Osteoblast (primary cell): ENCODE measurements around the gene C1QTNF7. TPM values are rescaled to one million over a fixed set of nuclear protein-coding genes. Genes with fewer than 3 reads are reported as not detected.

Experiments used
- DNase-seq: peaks from one replicate; pipeline ENCODE4 v3.0.0; 2011; ENCODE audit warnings: low spot score, mixed read lengths; ENCODE audit not compliant: insufficient read length; ENCODE audit errors: missing footprints
- H2AFZ ChIP-seq: 2 replicates; pipeline ENCODE4 v1.6.0; 2011; ENCODE audit warnings: mild to moderate bottlenecking, low read length
- H3K27ac ChIP-seq: 2 replicates; pipeline ENCODE4 v1.5.1; 2011; ENCODE audit warnings: mild to moderate bottlenecking, low read depth, low read length, moderate library complexity
- H3K27me3 ChIP-seq: 2 replicates; pipeline ENCODE4 v1.6.0; 2012; ENCODE audit warnings: mild to moderate bottlenecking, control low read depth, inconsistent platforms, low read length, moderate library complexity; ENCODE audit not compliant: insufficient read depth
- H3K36me3 ChIP-seq: 2 replicates; pipeline ENCODE4 v1.5.1; 2011; ENCODE audit warnings: mild to moderate bottlenecking, low read length, control low read depth, moderate library complexity; ENCODE audit not compliant: insufficient read depth
- H3K4me1 ChIP-seq: 2 replicates; pipeline ENCODE4 v1.5.1; 2011; ENCODE audit warnings: mild to moderate bottlenecking, low read length, control low read depth, moderate library complexity; ENCODE audit not compliant: insufficient read depth
- H3K4me2 ChIP-seq: 2 replicates; pipeline ENCODE4 v1.6.0; 2011; ENCODE audit warnings: mild to moderate bottlenecking, low read length; ENCODE audit not compliant: insufficient read depth
- H3K4me3 ChIP-seq: fragments of 200-600 bp; sonication (generic); 3 replicates; pipeline ENCODE4 v1.5.1; 2012; ENCODE audit warnings: mild to moderate bottlenecking, low read length, inconsistent platforms; ENCODE audit not compliant: insufficient read depth
- H3K79me2 ChIP-seq: 2 replicates; pipeline ENCODE4 v1.6.0; 2012; ENCODE audit warnings: mild to moderate bottlenecking, low read length, control low read depth, inconsistent platforms; ENCODE audit not compliant: insufficient read depth
- H3K9me3 ChIP-seq: 2 replicates; pipeline ENCODE4 v1.5.1; 2011; ENCODE audit warnings: low read depth, low read length, control low read depth
- H4K20me1 ChIP-seq: 2 replicates; pipeline ENCODE4 v1.6.0; 2012; ENCODE audit warnings: mild to moderate bottlenecking, low read length, control low read depth; ENCODE audit not compliant: insufficient read depth
- total RNA-seq: library from RNA; depleted of rRNA; stranded (reverse); fragments of >200 nt; gene quantifications from 2 replicates; pipeline ENCODE4 v1.2.3, GENCODE V29; 2012
- TF ChIP-seq, protein P1 (sequence below): IDR thresholded peaks from 2 replicates; pipeline ENCODE4 v1.5.1; 2011; ENCODE audit warnings: mild to moderate bottlenecking, low read depth, low read length, moderate library complexity; ENCODE audit errors: extremely low read depth

The C1QTNF7 gene, protein sequence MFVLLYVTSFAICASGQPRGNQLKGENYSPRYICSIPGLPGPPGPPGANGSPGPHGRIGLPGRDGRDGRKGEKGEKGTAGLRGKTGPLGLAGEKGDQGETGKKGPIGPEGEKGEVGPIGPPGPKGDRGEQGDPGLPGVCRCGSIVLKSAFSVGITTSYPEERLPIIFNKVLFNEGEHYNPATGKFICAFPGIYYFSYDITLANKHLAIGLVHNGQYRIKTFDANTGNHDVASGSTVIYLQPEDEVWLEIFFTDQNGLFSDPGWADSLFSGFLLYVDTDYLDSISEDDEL
- total RNA-seq, result under 0.01 and 0.72 TPM in 2 replicates

GRCh38 chr4:15427701-15428100 lies at the start of gene C1QTNF7:
Gene C1QTNF7, plus strand, starts transcription at chr4:15428033. Its CDS starts 7,711 bp downstream, at chr4:15435744.
- Histone ChIP-seq H3K27me3 (no peaks in the 10 kb centered on the region), H3K4me1 (no peaks in the 10 kb centered on the region)
- DNase-seq, result no peak

DNA sequence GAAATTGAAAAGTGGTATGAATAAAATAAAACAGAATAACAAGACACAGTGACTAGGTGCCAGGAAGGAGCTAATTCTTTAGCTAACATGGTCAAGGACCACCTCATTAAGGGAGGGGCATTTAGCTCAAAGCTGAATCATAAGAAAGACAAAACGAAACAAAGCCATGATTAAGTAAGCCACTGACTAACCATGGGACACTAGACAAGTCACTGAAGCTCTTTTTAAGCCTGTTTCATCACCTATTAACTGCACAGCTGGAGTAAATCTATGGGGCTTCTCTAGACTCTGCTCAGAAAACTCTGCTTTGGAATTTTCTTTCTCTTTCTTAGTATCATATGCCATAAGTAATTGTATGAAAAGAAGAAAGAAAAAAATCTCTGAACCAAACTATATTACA lies 49.8 kb upstream of the C1QTNF7 start:
- no peak for DNase-seq
- no peak overlapping the region for H3K4me3 ChIP-seq
- H3K9me3 ChIP-seq, result no peaks in the 10 kb centered on the region
- H3K4me2 ChIP-seq, result no peak overlapping the region
- H4K20me1 ChIP-seq, result no peaks in the 10 kb centered on the region
- no peaks in the 10 kb centered on the region for H3K36me3 ChIP-seq
- no peak overlapping the region for H3K27ac ChIP-seq
- TF ChIP-seq, protein P1, sequence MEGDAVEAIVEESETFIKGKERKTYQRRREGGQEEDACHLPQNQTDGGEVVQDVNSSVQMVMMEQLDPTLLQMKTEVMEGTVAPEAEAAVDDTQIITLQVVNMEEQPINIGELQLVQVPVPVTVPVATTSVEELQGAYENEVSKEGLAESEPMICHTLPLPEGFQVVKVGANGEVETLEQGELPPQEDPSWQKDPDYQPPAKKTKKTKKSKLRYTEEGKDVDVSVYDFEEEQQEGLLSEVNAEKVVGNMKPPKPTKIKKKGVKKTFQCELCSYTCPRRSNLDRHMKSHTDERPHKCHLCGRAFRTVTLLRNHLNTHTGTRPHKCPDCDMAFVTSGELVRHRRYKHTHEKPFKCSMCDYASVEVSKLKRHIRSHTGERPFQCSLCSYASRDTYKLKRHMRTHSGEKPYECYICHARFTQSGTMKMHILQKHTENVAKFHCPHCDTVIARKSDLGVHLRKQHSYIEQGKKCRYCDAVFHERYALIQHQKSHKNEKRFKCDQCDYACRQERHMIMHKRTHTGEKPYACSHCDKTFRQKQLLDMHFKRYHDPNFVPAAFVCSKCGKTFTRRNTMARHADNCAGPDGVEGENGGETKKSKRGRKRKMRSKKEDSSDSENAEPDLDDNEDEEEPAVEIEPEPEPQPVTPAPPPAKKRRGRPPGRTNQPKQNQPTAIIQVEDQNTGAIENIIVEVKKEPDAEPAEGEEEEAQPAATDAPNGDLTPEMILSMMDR, result no peak
- H3K79me2 ChIP-seq, result no peaks in the 10 kb centered on the region
- H2AFZ ChIP-seq, result no peak overlapping the region
- H3K4me1 ChIP-seq, result no peaks in the 10 kb centered on the region
- H3K27me3 ChIP-seq, result no peaks in the 10 kb centered on the region

More at GRCh38 chr4:15427701-15428100, at the start of gene C1QTNF7:
- Histone ChIP-seq H3K36me3 (no peaks in the 10 kb centered on the region), H4K20me1 (no peaks in the 10 kb centered on the region), H2AFZ (peak within 1 kb of the TSS; percentile 53), H3K4me3 (no peak within 1 kb of the TSS), H3K9me3 (no peaks in the 10 kb centered on the region), H3K4me2 (no peak within 1 kb of the TSS), H3K27ac (no peak within 1 kb of the TSS), H3K79me2 (no peaks in the 10 kb centered on the region)
- TF ChIP-seq, protein P1, result no peak

- Histone ChIP-seq H3K27ac (no peak overlapping the region), H3K27me3 (no peaks in the 10 kb centered on the region), H3K9me3 (no peaks in the 10 kb centered on the region), H3K4me2 (no peak overlapping the region), H4K20me1 (no peaks in the 10 kb centered on the region), H3K36me3 (no peaks in the 10 kb centered on the region), H2AFZ (no peak overlapping the region), H3K4me1 (no peaks in the 10 kb centered on the region), H3K4me3 (no peak overlapping the region), H3K79me2 (no peaks in the 10 kb centered on the region)
- TF ChIP-seq, protein P1, result no peak
- DNase-seq, result no peak
Observed at GRCh38 chr4:15378493-15378892, 49.3 kb upstream of the C1QTNF7 start.

DNA sequence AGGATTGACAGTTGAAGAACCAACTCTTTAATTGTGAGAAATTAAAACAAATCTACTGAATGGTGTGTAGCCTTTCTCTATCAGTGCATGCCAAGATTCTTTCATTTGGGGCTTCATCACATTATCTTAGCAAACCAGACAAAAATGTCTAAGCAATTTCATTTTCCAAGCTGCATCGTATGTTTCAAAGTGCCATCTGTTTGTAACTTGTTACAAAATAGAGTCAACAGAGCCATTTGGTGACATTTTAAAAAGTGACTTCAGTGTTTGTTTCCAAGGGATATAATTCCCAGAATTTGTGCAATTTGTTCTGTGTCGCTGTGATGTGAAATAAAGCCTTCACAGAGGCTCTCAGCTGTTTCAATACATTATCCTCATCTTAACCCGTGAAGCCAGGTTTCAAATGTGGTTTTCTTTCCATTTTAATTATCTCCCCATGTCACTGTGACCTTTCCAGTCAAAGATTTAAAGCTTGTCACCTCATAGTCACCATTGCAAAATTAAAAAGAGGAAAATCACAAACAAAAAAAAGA lies 46.0 kb upstream of the C1QTNF7 start:
- H2AFZ ChIP-seq, result no peak overlapping the region
- H3K4me3 ChIP-seq, result no peak overlapping the region
- H3K79me2 ChIP-seq, result no peaks in the 10 kb centered on the region
- no peak overlapping the region for H3K4me2 ChIP-seq
- no peak overlapping the region for H3K27ac ChIP-seq
- H4K20me1 ChIP-seq, result no peaks in the 10 kb centered on the region
- H3K4me1 ChIP-seq, result no peaks in the 10 kb centered on the region
- DNase-seq, result no peak
- no peaks in the 10 kb centered on the region for H3K36me3 ChIP-seq
- H3K9me3 ChIP-seq, result no peaks in the 10 kb centered on the region
- peaks cover 9% of the 10 kb centered on the region for H3K27me3 ChIP-seq
- TF ChIP-seq, protein P1, result no peak
